H9 (cell line): ENCODE data around the gene CERS1. TPM values are rescaled to one million over a fixed set of nuclear protein-coding genes. Genes with fewer than 3 reads are reported as not detected.

Source experiments
- DNase-seq: peaks from one replicate; pipeline ENCODE4 v3.0.0-alpha.2; 2017
- H2AFZ ChIP-seq: one replicate; pipeline ENCODE4 v1.6.1; 2013; ENCODE audit warnings: mild to moderate bottlenecking, low read length, control low read depth, moderate library complexity
- H2AK5ac ChIP-seq: 2 replicates; pipeline ENCODE4 v1.6.1; 2013; ENCODE audit warnings: low read length, control low read depth, mixed read lengths; ENCODE audit not compliant: insufficient read length
- H2BK120ac ChIP-seq: one replicate; pipeline ENCODE4 v1.6.1; 2013; ENCODE audit warnings: low read depth, mild to moderate bottlenecking, low read length, control low read depth, inconsistent platforms; ENCODE audit not compliant: poor library complexity, severe bottlenecking
- H2BK12ac ChIP-seq: 2 replicates; pipeline ENCODE4 v1.6.1; 2013; ENCODE audit warnings: low read length, control low read depth, mixed read lengths, low read depth; ENCODE audit not compliant: insufficient read length
- H2BK15ac ChIP-seq: 2 replicates; pipeline ENCODE4 v1.6.1; 2013; ENCODE audit warnings: low read depth, low read length, control low read depth
- H2BK20ac ChIP-seq: one replicate; pipeline ENCODE4 v1.6.1; 2013; ENCODE audit warnings: low read depth, mild to moderate bottlenecking, low read length, control low read depth, inconsistent platforms; ENCODE audit not compliant: poor library complexity, severe bottlenecking
- H2BK5ac ChIP-seq: 2 replicates; pipeline ENCODE4 v1.6.1; 2013; ENCODE audit warnings: low read length, control low read depth, mixed read lengths; ENCODE audit not compliant: insufficient read length
- H3K14ac ChIP-seq: 2 replicates; pipeline ENCODE4 v1.6.1; 2013; ENCODE audit warnings: low read length, control low read depth; ENCODE audit not compliant: insufficient read depth
- H3K18ac ChIP-seq: 2 replicates; pipeline ENCODE4 v1.6.1; 2013; ENCODE audit warnings: low read depth, mild to moderate bottlenecking, mixed read lengths, low read length, control low read depth; ENCODE audit not compliant: insufficient read length
- H3K23ac ChIP-seq: 2 replicates; pipeline ENCODE4 v1.6.1; 2013; ENCODE audit warnings: low read length, control low read depth, mixed read lengths, low read depth; ENCODE audit not compliant: insufficient read length
- H3K23me2 ChIP-seq: 2 replicates; pipeline ENCODE4 v1.6.1; 2013; ENCODE audit warnings: low read depth, mild to moderate bottlenecking, mixed read lengths, low read length, control low read depth; ENCODE audit not compliant: insufficient read length, poor library complexity, severe bottlenecking
- H3K27ac ChIP-seq: 2 replicates; pipeline ENCODE4 v1.5.1; 2013; ENCODE audit warnings: low read length, control low read depth, mixed read lengths, low read depth; ENCODE audit not compliant: insufficient read length
- H3K27me3 ChIP-seq: 2 replicates; pipeline ENCODE4 v1.6.1; 2013; ENCODE audit warnings: low read length, control low read depth, inconsistent platforms; ENCODE audit not compliant: insufficient read depth
- H3K4ac ChIP-seq: 2 replicates; pipeline ENCODE4 v1.6.1; 2013; ENCODE audit warnings: low read depth, mild to moderate bottlenecking, control low read depth, inconsistent platforms, low read length, moderate library complexity
- H3K4me1 ChIP-seq: 2 replicates; pipeline ENCODE4 v1.6.1; 2013; ENCODE audit warnings: low read length, control low read depth, inconsistent platforms; ENCODE audit not compliant: insufficient read depth
- H3K4me2 ChIP-seq: 2 replicates; pipeline ENCODE4 v1.6.1; 2013; ENCODE audit warnings: low read length, control low read depth, mixed read lengths; ENCODE audit not compliant: insufficient read length, insufficient read depth
- H3K56ac ChIP-seq: 2 replicates; pipeline ENCODE4 v1.6.1; 2013; ENCODE audit warnings: low read depth, mild to moderate bottlenecking, mixed read lengths, low read length, control low read depth; ENCODE audit not compliant: insufficient read length
- H3K79me1 ChIP-seq: 2 replicates; pipeline ENCODE4 v1.6.1; 2013; ENCODE audit warnings: low read depth, mild to moderate bottlenecking, moderate library complexity, low read length, control low read depth, inconsistent platforms; ENCODE audit not compliant: insufficient read depth, poor library complexity, severe bottlenecking
- H3K79me2 ChIP-seq: 2 replicates; pipeline ENCODE4 v1.6.1; 2013; ENCODE audit warnings: low read length, control low read depth, inconsistent platforms; ENCODE audit not compliant: insufficient read depth
- H3K9ac ChIP-seq: 2 replicates; pipeline ENCODE4 v1.6.1; 2013; ENCODE audit warnings: low read length, control low read depth, mixed read lengths; ENCODE audit not compliant: insufficient read length; ENCODE audit errors: extremely low read depth
- H3K9me3 ChIP-seq: one replicate; pipeline ENCODE4 v1.6.1; 2013; ENCODE audit warnings: low read depth, low read length, inconsistent platforms; ENCODE audit not compliant: control insufficient read depth
- H3T11ph ChIP-seq: one replicate; pipeline ENCODE4 v1.6.1; 2013; ENCODE audit warnings: mild to moderate bottlenecking, low read length, control low read depth, inconsistent platforms
- H4K20me1 ChIP-seq: one replicate; pipeline ENCODE4 v1.6.1; 2013; ENCODE audit not compliant: control insufficient read depth, insufficient read length, insufficient read depth
- H4K5ac ChIP-seq: 2 replicates; pipeline ENCODE4 v1.6.1; 2013; ENCODE audit warnings: low read depth, mild to moderate bottlenecking, mixed read lengths, low read length, control low read depth; ENCODE audit not compliant: insufficient read length
- H4K8ac ChIP-seq: replicated peaks from 2 replicates; pipeline ENCODE4 v1.6.1; 2013; ENCODE audit warnings: low read length, control low read depth, mixed read lengths, low read depth; ENCODE audit not compliant: insufficient read length
- H4K91ac ChIP-seq: 2 replicates; pipeline ENCODE4 v1.6.1; 2013; ENCODE audit warnings: low read depth, mild to moderate bottlenecking, moderate library complexity, mixed read lengths, low read length, control low read depth; ENCODE audit not compliant: insufficient read length
- H3K27ac Mint-ChIP-seq, 3 experiments: 2 replicates in 2 of 3; 3 replicates in 1 of 3; pipeline ENCODE4 v1.8.0; 2020 to 2021; ENCODE audit warnings: mixed read lengths in 3 of 3, mild to moderate bottlenecking in 1 of 3, moderate library complexity in 1 of 3
- H3K27me3 Mint-ChIP-seq: 2 replicates; pipeline ENCODE4 v1.8.0; 2021; ENCODE audit warnings: low read depth, mild to moderate bottlenecking, moderate library complexity, mixed read lengths
- H3K36me3 Mint-ChIP-seq, 3 experiments: 2 replicates in 2 of 3; 3 replicates in 1 of 3; pipeline ENCODE4 v1.8.0; 2020 to 2021; ENCODE audit warnings: low read depth in 3 of 3, mixed read lengths in 3 of 3; ENCODE audit not compliant: insufficient read depth in 1 of 3
- H3K4me1 Mint-ChIP-seq, 2 experiments: 2 replicates each; pipeline ENCODE4 v1.8.0; 2020; ENCODE audit warnings: mixed read lengths in 2 of 2
- H3K4me3 Mint-ChIP-seq, 2 experiments: 2 replicates in 1 of 2; 3 replicates in 1 of 2; pipeline ENCODE4 v1.8.0; 2020 to 2021; ENCODE audit warnings: mild to moderate bottlenecking in 2 of 2, mixed read lengths in 2 of 2, moderate library complexity in 1 of 2
- H3K9me3 Mint-ChIP-seq, 2 experiments: 2 replicates in 1 of 2; 3 replicates in 1 of 2; pipeline ENCODE4 v1.8.0; 2020; ENCODE audit warnings: mild to moderate bottlenecking in 2 of 2, mixed read lengths in 2 of 2, moderate library complexity in 1 of 2
- CTCF ChIP-seq: fragments of 200-600 bp; sonication (generic); conservative IDR thresholded peaks from 3 replicates; pipeline ENCODE4 v1.8.0; 2021; ENCODE audit warnings: antibody characterized with exemption, mild to moderate bottlenecking
- WGBS: extraction: QIAGEN DNeasy Blood & Tissue Kit; methylation state at CpG from one replicate; pipeline ENCODE4 v1.1.7; 2013; ENCODE audit warnings: missing lambda C conversion rate, low lambda C conversion rate, mixed read lengths; ENCODE audit not compliant: insufficient read length; ENCODE audit errors: extremely low coverage; 5-methylcytosine and 5-hydroxymethylcytosine counted together
- total RNA-seq: library from RNA; stranded (reverse); gene quantifications from 2 replicates; pipeline ENCODE4 v1.2.1, GENCODE V29; 2021

CERS1 gene
- total RNA-seq, 1 experiment from 2014 or later, result 19.3 TPM

GRCh38 chr19:18910010-18910409 is 14.1 kb upstream of the CERS1 start:
- Histone ChIP-seq H2BK15ac (no peak overlapping the region), H2BK5ac (no peak overlapping the region), H3K27me3 (no peaks in the 10 kb centered on the region), H3K79me2 (no peaks in the 10 kb centered on the region; the same call in 1 of the 2 replicates), H2BK20ac (no peak overlapping the region), H4K8ac (no peak overlapping the region), H4K5ac (no peak overlapping the region), H3K9ac (no peak overlapping the region), H3K27ac (no peak overlapping the region), H3T11ph (no peak overlapping the region), H4K91ac (no peak overlapping the region), H2AFZ (no peak overlapping the region), H3K23ac (no peak overlapping the region), H2BK120ac (no peak overlapping the region), H3K4me1 (no peaks in the 10 kb centered on the region), H3K79me1 (no peaks in the 10 kb centered on the region), H3K14ac (no peak overlapping the region), H3K4ac (no peak overlapping the region), H3K56ac (no peak overlapping the region), H2BK12ac (no peak overlapping the region), H4K20me1 (no peaks in the 10 kb centered on the region), H3K9me3 (no peaks in the 10 kb centered on the region), H3K4me2 (no peak overlapping the region), H3K23me2 (no peaks in the 10 kb centered on the region), H3K18ac (no peak overlapping the region), H2AK5ac (no peak overlapping the region)
- WGBS, result no CpG with 5 or more reads among the region's 10 CpGs
- Mint-ChIP-seq H3K4me1 (no peaks in the 10 kb centered on the region), H3K9me3 (no peaks in the 10 kb centered on the region), H3K4me3 (no peak overlapping the region), H3K27ac (no peak overlapping the region), H3K27me3 (no peaks in the 10 kb centered on the region), H3K36me3 (peaks cover 10 to 30% (median 30%) of the 10 kb centered on the region in 3 experiments; a peak in 6 of 7 replicates)
- TF ChIP-seq CTCF, result no peak
- DNase-seq, result no peak
